ENCODE data around the gene DUSP10.

- TF ChIP-seq CTCF (IDR thresholded peaks at IDR 0.05) (no peak), POLR2A (IDR thresholded peaks at IDR 0.05) (no peak), EP300 (IDR thresholded peaks at IDR 0.05) (no peak)
These were observed 74.4 kb downstream of the DUSP10 start for GRCh38 chr1:221667504-221667903.

Measured in ovary (tissue), 3 donors.